ENCODE data around the gene R3HDM2. TPM values are rescaled to one million over a fixed set of nuclear protein-coding genes. Genes with fewer than 3 reads are reported as not detected.

The R3HDM2 gene
- total RNA-seq, 2 donors from 2014 or later = 82.7 to 116 TPM

- Mint-ChIP-seq H3K4me3 (no peak overlapping the region), H3K9me3 (no peaks in the 10 kb centered on the region), H3K27ac (no peak overlapping the region), H3K27me3 (ENCODE audit: insufficient read depth) (peaks cover 28% of the 10 kb centered on the region), H3K4me1 (peaks cover 12% of the 10 kb centered on the region), H3K36me3 (ENCODE audit: low read depth) (peaks cover 16% of the 10 kb centered on the region)
- H3K36me3 ChIP-seq (ENCODE audit: control insufficient read depth, insufficient read depth, low read length) = peaks cover 10% of the 10 kb centered on the region
- H3K9ac ChIP-seq (ENCODE audit: extremely low read depth, low read length, poor library complexity, severe bottlenecking) = no peak overlapping the region
- no peaks in the 10 kb centered on the region for H3K4me1 ChIP-seq (ENCODE audit: control insufficient read depth, insufficient read depth, low read length)
- H3K27ac ChIP-seq (ENCODE audit: low read depth, low read length) = no peak overlapping the region
- peaks cover 28% of the 10 kb centered on the region for H3K27me3 ChIP-seq (ENCODE audit: control insufficient read depth, insufficient read depth, low read length, poor library complexity, severe bottlenecking)
- no peaks in the 10 kb centered on the region for H3K9me3 ChIP-seq (ENCODE audit: control insufficient read depth, low read length)
- DNase-seq = no peak
- no peak overlapping the region for H3K4me3 ChIP-seq (ENCODE audit: low read length)
- 89 to 91% methylated on average over 13 to 16 of the region's 16 CpGs for WGBS, 2 experiments (ENCODE audit: insufficient coverage in 1 of 2, insufficient read length in 1 of 2)
- TF ChIP-seq CTCF (conservative IDR thresholded peaks at IDR 0.05) = no peak
Measured at GRCh38 chr12:57210926-57211692, 219.7 kb downstream of the R3HDM2 start.

GRCh38 chr12:57210461-57210860 lies 220.4 kb downstream of the R3HDM2 start:
- DNase-seq = no peak
- no peak for TF ChIP-seq CTCF (conservative IDR thresholded peaks at IDR 0.05)
- Histone ChIP-seq H3K27me3 (ENCODE audit: control insufficient read depth, insufficient read depth, low read length, poor library complexity, severe bottlenecking) (peaks cover 21% of the 10 kb centered on the region), H3K4me3 (ENCODE audit: low read length) (no peak overlapping the region), H3K9ac (ENCODE audit: extremely low read depth, low read length, poor library complexity, severe bottlenecking) (no peak overlapping the region), H3K9me3 (ENCODE audit: control insufficient read depth, low read length) (no peaks in the 10 kb centered on the region), H3K27ac (ENCODE audit: low read depth, low read length) (no peak overlapping the region), H3K4me1 (ENCODE audit: control insufficient read depth, insufficient read depth, low read length) (no peaks in the 10 kb centered on the region), H3K36me3 (ENCODE audit: control insufficient read depth, insufficient read depth, low read length) (peaks cover 12% of the 10 kb centered on the region)
- peaks cover 21% of the 10 kb centered on the region for H3K36me3 Mint-ChIP-seq (ENCODE audit: low read depth)
- peaks cover 8% of the 10 kb centered on the region for H3K4me1 Mint-ChIP-seq
- 95 to 96% methylated on average over 9 to 15 of the region's 15 CpGs for WGBS, 2 experiments (ENCODE audit: insufficient coverage in 1 of 2, insufficient read length in 1 of 2)
- H3K9me3 Mint-ChIP-seq = no peaks in the 10 kb centered on the region
- no peak overlapping the region for H3K4me3 Mint-ChIP-seq
- peaks cover 22% of the 10 kb centered on the region for H3K27me3 Mint-ChIP-seq (ENCODE audit: insufficient read depth)
- no peak overlapping the region for H3K27ac Mint-ChIP-seq

- Histone ChIP-seq H3K9me3 (ENCODE audit: control insufficient read depth, low read length) (no peaks in the 10 kb centered on the region), H3K36me3 (ENCODE audit: control insufficient read depth, insufficient read depth, low read length) (peaks cover 12% of the 10 kb centered on the region), H3K27ac (ENCODE audit: low read depth, low read length) (no peak overlapping the region), H3K9ac (ENCODE audit: extremely low read depth, low read length, poor library complexity, severe bottlenecking) (no peak overlapping the region), H3K4me3 (ENCODE audit: low read length) (no peak overlapping the region), H3K27me3 (ENCODE audit: control insufficient read depth, insufficient read depth, low read length, poor library complexity, severe bottlenecking) (peaks cover 16% of the 10 kb centered on the region), H3K4me1 (ENCODE audit: control insufficient read depth, insufficient read depth, low read length) (no peaks in the 10 kb centered on the region)
- DNase-seq = no peak
- Mint-ChIP-seq H3K27ac (no peak overlapping the region), H3K27me3 (ENCODE audit: insufficient read depth) (peaks cover 17% of the 10 kb centered on the region), H3K36me3 (ENCODE audit: low read depth) (peaks cover 22% of the 10 kb centered on the region), H3K4me3 (no peak overlapping the region), H3K9me3 (no peaks in the 10 kb centered on the region), H3K4me1 (peaks cover 8% of the 10 kb centered on the region)
- WGBS, 2 experiments (ENCODE audit: insufficient coverage in 1 of 2, insufficient read length in 1 of 2) = 93 to 96% methylated on average over 8 of the region's 8 CpGs
- no peak for TF ChIP-seq CTCF (conservative IDR thresholded peaks at IDR 0.05)
Measured at GRCh38 chr12:57209916-57210315, 220.9 kb downstream of the R3HDM2 start.
